ENCODE data around the gene ARHGAP28.

The ARHGAP28 gene

GRCh38 chr18:6775702-6776101, 46.2 kb downstream of the ARHGAP28 start:
- no peaks in the 10 kb centered on the region for H3K27me3 ChIP-seq (replicated peaks)
- peak overlapping the region; percentile 23 for H3K27ac ChIP-seq
- TF ChIP-seq CTCF (IDR thresholded peaks at IDR 0.05; ENCODE audit: low read depth, low read length, missing control alignments): no peak
- no peaks in the 10 kb centered on the region for H3K36me3 ChIP-seq (replicated peaks)
- no peak overlapping the region for H3K4me3 ChIP-seq (ENCODE audit: low read depth, low read length)
- in situ Hi-C loops (cut with HindIII; ENCODE audit: low pct_ligation_motif_present, low sequenced_read_pairs): no loop called here
- DNase-seq: no peak

GRCh38 chr18:6776188-6776587, 46.7 kb downstream of the ARHGAP28 start:
- H3K27me3 ChIP-seq (replicated peaks): no peaks in the 10 kb centered on the region
- H3K4me3 ChIP-seq (ENCODE audit: low read depth, low read length): no peak overlapping the region
- H3K27ac ChIP-seq: peak overlapping the region; percentile 23
- in situ Hi-C loops (cut with HindIII; ENCODE audit: low pct_ligation_motif_present, low sequenced_read_pairs): no loop called here
- H3K36me3 ChIP-seq (replicated peaks): no peaks in the 10 kb centered on the region
- TF ChIP-seq CTCF (IDR thresholded peaks at IDR 0.05; ENCODE audit: low read depth, low read length, missing control alignments): no peak
- DNase-seq: peak; percentile 60

GRCh38 chr18:6777509-6777908, 48.0 kb downstream of the ARHGAP28 start:
- TF ChIP-seq CTCF (IDR thresholded peaks at IDR 0.05; ENCODE audit: low read depth, low read length, missing control alignments): no peak
- H3K27ac ChIP-seq: no peak overlapping the region
- H3K36me3 ChIP-seq (replicated peaks): no peaks in the 10 kb centered on the region
- in situ Hi-C loops (cut with HindIII; ENCODE audit: low pct_ligation_motif_present, low sequenced_read_pairs): no loop called here
- H3K27me3 ChIP-seq (replicated peaks): no peaks in the 10 kb centered on the region
- no peak for DNase-seq
- H3K4me3 ChIP-seq (ENCODE audit: low read depth, low read length): no peak overlapping the region

- no peaks in the 10 kb centered on the region for H3K27me3 ChIP-seq (replicated peaks)
- H3K36me3 ChIP-seq (replicated peaks): no peaks in the 10 kb centered on the region
- no peak for DNase-seq
- in situ Hi-C loops (cut with HindIII; ENCODE audit: low pct_ligation_motif_present, low sequenced_read_pairs): no loop called here
- H3K27ac ChIP-seq: no peak overlapping the region
- TF ChIP-seq CTCF (IDR thresholded peaks at IDR 0.05; ENCODE audit: low read depth, low read length, missing control alignments): no peak
- no peak overlapping the region for H3K4me3 ChIP-seq (ENCODE audit: low read depth, low read length)
These were observed 49.1 kb downstream of the ARHGAP28 start for GRCh38 chr18:6778459-6779247.

GRCh38 chr18:6781142-6781714, 51.7 kb downstream of the ARHGAP28 start:
- in situ Hi-C loops (cut with HindIII; ENCODE audit: low pct_ligation_motif_present, low sequenced_read_pairs): no loop called here
- Histone ChIP-seq H3K27me3 (replicated peaks) (no peaks in the 10 kb centered on the region), H3K27ac (no peak overlapping the region), H3K36me3 (replicated peaks) (no peaks in the 10 kb centered on the region), H3K4me3 (ENCODE audit: low read depth, low read length) (no peak overlapping the region)
- peak; percentile 16 for DNase-seq
- no peak for TF ChIP-seq CTCF (IDR thresholded peaks at IDR 0.05; ENCODE audit: low read depth, low read length, missing control alignments)
